SK-N-SH treated with all-trans-retinoic acid at 6 μM for 48 hours (cell line): Measurements from ENCODE around the gene CTSC.

Experiments used
- ARNTL ChIP-seq: fragments of 450-650 bp; formaldehyde crosslinking; IDR thresholded peaks from 2 replicates; pipeline ENCODE4 v1.5.0; 2020; ENCODE audit warnings: low read depth, mild to moderate bottlenecking, moderate library complexity, borderline replicate concordance
- CREB5 ChIP-seq: fragments of 250-450 bp; sonication (Bioruptor Pico); IDR thresholded peaks from 2 replicates; pipeline ENCODE4 v1.5.1; 2020; ENCODE audit warnings: low read depth, mild to moderate bottlenecking, moderate library complexity
- ZFP30 ChIP-seq: fragments of 450-650 bp; formaldehyde crosslinking; IDR thresholded peaks from 2 replicates; pipeline ENCODE4 v1.5.0; 2022; ENCODE audit warnings: mild to moderate bottlenecking, moderate library complexity
- ZNF8 ChIP-seq: fragments of 450-650 bp; formaldehyde crosslinking; IDR thresholded peaks from 2 replicates; pipeline ENCODE4 v1.5.0; 2020; ENCODE audit warnings: mild to moderate bottlenecking, moderate library complexity

DNA sequence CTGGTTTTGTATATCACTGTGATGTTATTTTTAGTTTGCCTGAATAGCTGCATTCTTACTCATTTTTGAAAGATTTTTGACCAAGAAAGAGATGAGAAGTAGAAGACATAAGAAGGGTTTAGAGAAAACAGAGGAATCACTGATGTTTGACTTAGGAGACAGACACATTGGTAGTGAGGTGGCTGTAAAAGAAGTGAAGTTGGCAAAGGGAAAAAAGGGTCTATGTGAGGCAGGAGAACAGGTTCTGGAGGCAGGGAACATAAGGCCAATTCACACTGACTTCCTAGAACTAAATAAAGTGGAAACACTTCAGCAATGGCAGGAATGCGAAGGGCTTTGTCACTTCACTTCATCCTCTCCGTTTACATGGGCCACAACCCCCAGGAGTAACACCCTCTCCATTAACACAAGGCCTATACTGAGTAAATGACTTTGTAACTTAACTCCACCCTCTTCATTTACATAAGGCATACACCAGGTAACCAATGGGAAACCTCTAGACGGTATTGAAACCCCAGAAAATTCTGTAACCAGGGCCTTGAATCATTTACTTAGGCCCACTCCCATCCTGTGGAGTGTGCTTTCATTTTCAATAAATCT, 36.5 kb downstream of the CTSC start:
- no peak for TF ChIP-seq ZNF8 (CRISPR knock-in tag)
- no peak for TF ChIP-seq ZFP30 (CRISPR knock-in tag)
- TF ChIP-seq ARNTL (CRISPR knock-in tag) = no peak
- no peak for TF ChIP-seq CREB5 (CRISPR knock-in tag)
